HepG2 (cell line): Measurements from ENCODE around the gene CADM2. TPM values are rescaled to one million over a fixed set of nuclear protein-coding genes. Genes with fewer than 3 reads are reported as not detected.

ENCODE experiments used
- ATAC-seq: fragments of 200-7000 bp; cut with Tn5 transposase; 3 replicates; pipeline ENCODE4 v1.9.1; 2020; ENCODE audit warnings: mild to moderate bottlenecking, moderate library complexity
- BruUV-seq: library from RNA; stranded (reverse); fragments of 400-500 nt; replicated peaks from 2 replicates; lab custom pipeline; 2021; lab: Mats Ljungman, UMichigan
- CTCF ChIA-PET: fragments of 300-600 bp; formaldehyde crosslinking; extraction: SDS; loops from one replicate; lab custom pipeline; 2021; ENCODE audit warnings: low total read pairs, inconsistent platforms, low intra/inter-chr PET ratio; lab: Yijun Ruan, JAX
- POLR2A ChIA-PET: fragments of 350-600 bp; sonication (Branson Sonifier 250); formaldehyde crosslinking; loops from one replicate; lab custom pipeline; 2020; ENCODE audit warnings: antibody characterized with exemption, inconsistent platforms; lab: Yijun Ruan, JAX
- DNase-seq: peaks from one replicate; pipeline ENCODE4 v3.0.0-alpha.2; 2015; ENCODE audit warnings: low spot score
- FAIRE-seq: peaks from 3 replicates; lab custom pipeline; 2011; peaks lifted over from hg19 to GRCh38; lab: Jason Lieb, UNC
- H2AFZ ChIP-seq: one replicate; pipeline ENCODE4 v1.6.1; 2011; ENCODE audit warnings: low read length, inconsistent platforms
- H3K27ac ChIP-seq: fragments of 300-600 bp; 3 replicates; pipeline ENCODE4 v1.8.0; 2011; ENCODE audit warnings: mixed run types, mild to moderate bottlenecking, mixed read lengths, low read length, inconsistent platforms; ENCODE audit not compliant: insufficient read depth; ENCODE audit errors: extremely low read length
- H3K27me3 ChIP-seq, 2 experiments: fragments of 200-600 bp in 1 of 2; 2 replicates in 1 of 2; 3 replicates in 1 of 2; pipeline versions ENCODE4 v1.6.0 to v1.8.0; 2011; ENCODE audit warnings: low read length in 2 of 2, mild to moderate bottlenecking in 2 of 2, moderate library complexity in 2 of 2, inconsistent platforms in 1 of 2; ENCODE audit not compliant: insufficient read depth in 2 of 2, control insufficient read depth in 1 of 2
- H3K36me3 ChIP-seq, 2 experiments: fragments of 200-600 bp in 1 of 2; replicated peaks in 1 of 2; 2 replicates in 1 of 2; 3 replicates in 1 of 2; pipeline versions ENCODE4 v1.5.1 to v1.8.0; 2011; ENCODE audit warnings: low read length in 2 of 2, inconsistent platforms in 1 of 2; ENCODE audit not compliant: insufficient read depth in 2 of 2, control insufficient read depth in 1 of 2
- H3K4me1 ChIP-seq: 2 replicates; pipeline ENCODE4 v1.5.1; 2012; ENCODE audit warnings: low read length, inconsistent platforms; ENCODE audit not compliant: insufficient read depth
- H3K4me2 ChIP-seq: 2 replicates; pipeline ENCODE4 v1.6.0; 2011; ENCODE audit warnings: low read depth, low read length, inconsistent platforms
- H3K4me3 ChIP-seq, 3 experiments: fragments of 200-600 bp in 1 of 3; sonication (generic), shearing (Covaris generic) in 1 of 3; replicated peaks in 1 of 3; 2 replicates each; pipeline ENCODE4 v1.5.1; 2011 to 2016; ENCODE audit warnings: low read length in 3 of 3, inconsistent platforms in 2 of 3, low read depth in 2 of 3, mild to moderate bottlenecking in 2 of 3, control low read depth in 1 of 3, mixed read lengths in 1 of 3; ENCODE audit not compliant: insufficient read depth in 1 of 3
- H3K79me2 ChIP-seq: one replicate; pipeline ENCODE4 v1.6.1; 2011; ENCODE audit warnings: low read length, inconsistent platforms; ENCODE audit not compliant: insufficient read depth
- H3K9ac ChIP-seq: 2 replicates; pipeline ENCODE4 v1.6.0; 2011; ENCODE audit warnings: mild to moderate bottlenecking, low read depth, low read length, inconsistent platforms; ENCODE audit not compliant: insufficient read depth
- H3K9me3 ChIP-seq: 2 replicates; pipeline ENCODE4 v1.5.1; 2012; ENCODE audit warnings: mild to moderate bottlenecking, low read length
- H4K20me1 ChIP-seq: 2 replicates; pipeline ENCODE4 v1.6.0; 2011; ENCODE audit warnings: inconsistent platforms, mild to moderate bottlenecking, low read length, moderate library complexity; ENCODE audit not compliant: insufficient read depth
- PHF8 ChIP-seq: sonication (generic); formaldehyde crosslinking; IDR thresholded peaks from 2 replicates; pipeline ENCODE4 v1.5.0; 2020; ENCODE audit warnings: missing genetic modification reagents
- SMC3 ChIP-seq: IDR thresholded peaks from 2 replicates; pipeline ENCODE4 v1.6.1; 2011; ENCODE audit warnings: low read length, improper control_type of control experiment
- SNAI1 ChIP-seq: sonication (generic); formaldehyde crosslinking; IDR thresholded peaks from 2 replicates; pipeline ENCODE4 v1.5.0; 2020; ENCODE audit warnings: mild to moderate bottlenecking, missing genetic modification reagents, borderline replicate concordance
- STAG1 ChIP-seq: sonication (generic); formaldehyde crosslinking; IDR thresholded peaks from 2 replicates; pipeline ENCODE4 v1.4.0; 2020; ENCODE audit warnings: missing genetic modification reagents
- USF2 ChIP-seq, 2 experiments: sonication (generic) in 1 of 2; formaldehyde crosslinking in 1 of 2; IDR thresholded peaks; 2 replicates each; pipeline versions ENCODE4 v1.5.1 to v1.6.1; 2011 to 2020; ENCODE audit warnings: borderline replicate concordance in 1 of 2, low read depth in 1 of 2, low read length in 1 of 2, mild to moderate bottlenecking in 1 of 2, missing genetic modification reagents in 1 of 2, moderate library complexity in 1 of 2
- ZFP37 ChIP-seq: sonication (generic); formaldehyde crosslinking; IDR thresholded peaks from 2 replicates; pipeline ENCODE4 v1.4.0; 2020; ENCODE audit warnings: missing genetic modification reagents, borderline replicate concordance
- ZNF512 ChIP-seq: sonication (generic); formaldehyde crosslinking; IDR thresholded peaks from 2 replicates; pipeline ENCODE4 v1.4.0; 2020; ENCODE audit warnings: mild to moderate bottlenecking, missing genetic modification reagents
- ZNF556 ChIP-seq: sonication (generic); formaldehyde crosslinking; IDR thresholded peaks from 2 replicates; pipeline ENCODE4 v1.4.0; 2020; ENCODE audit warnings: mild to moderate bottlenecking, missing genetic modification reagents, borderline replicate concordance
- ZNF850 ChIP-seq: sonication (generic); formaldehyde crosslinking; conservative IDR thresholded peaks from 2 replicates; pipeline ENCODE4 v1.9.0; 2021; ENCODE audit warnings: mild to moderate bottlenecking, missing genetic modification reagents
- WGBS: methylation state at CpG from one replicate; pipeline ENCODE4 v1.1.6; 2017; ENCODE audit warnings: low lambda C conversion rate; 5-methylcytosine and 5-hydroxymethylcytosine counted together
- in situ Hi-C: cut with HindIII; loops from 2 replicates; pipeline ENCODE4 v1.10.0; 2017; ENCODE audit warnings: low pct_unique_long_range_greater_than_20kb; ENCODE audit not compliant: extremely low pct_ligation_motif_present
- intact Hi-C: fragments of 100-400 bp; cut with micrococcal nuclease; formaldehyde crosslinking; loops from one replicate; pipeline ENCODE4 v1.10.0; 2022; ENCODE audit not compliant: unreplicated experiment
- polyA plus RNA-seq, 8 experiments: library from polyadenylated mRNA; depleted of rRNA in 3 of 8; stranded (reverse) in 7 of 8; unstranded in 1 of 8; fragments of >200 nt; fragmentation: Illumina TruSeq in 4 of 8; extraction: Trizol in 4 of 8; gene quantifications; 2 replicates each; pipeline versions ENCODE4 v1.2.1 to v1.2.3, GENCODE V29; 2011 to 2016; ENCODE audit warnings: low read depth in 4 of 8, missing spikeins in 1 of 8, mixed read lengths in 1 of 8; ENCODE audit not compliant: insufficient read depth in 1 of 8
- total RNA-seq, 5 experiments: library from RNA; depleted of rRNA; stranded (reverse); fragments of >200 nt; fragmentation: Illumina TruSeq; extraction: Trizol; gene quantifications; 2 replicates each; pipeline ENCODE4 v1.2.3, GENCODE V29; 2016; ENCODE audit warnings: low read depth in 1 of 5
- TF ChIP-seq, protein P1 (sequence below): sonication (generic); formaldehyde crosslinking; IDR thresholded peaks from 2 replicates; pipeline ENCODE4 v1.5.0; 2020; ENCODE audit warnings: mild to moderate bottlenecking, missing genetic modification reagents, moderate library complexity

CADM2 gene
- total and polyA plus RNA-seq, 2 of the 13 experiments (the other 11 are each of a cell fraction or from before 2014, with no cell fraction given): not detected

- TF ChIP-seq ZNF512 (CRISPR knock-in tag) (no peak), USF2 (IDR thresholded peaks at IDR 0.05; ENCODE audit: low read depth, low read length) (no peak), USF2 (CRISPR knock-in tag; IDR thresholded peaks at IDR 0.05; ENCODE audit: borderline replicate concordance) (no peak), SMC3 (no peak), ZNF850 (CRISPR knock-in tag) (no peak), ZNF556 (CRISPR knock-in tag) (no peak)
Measured at GRCh38 chr3:85560088-85560785, 601.4 kb downstream of the CADM2 start (continued).

DNA sequence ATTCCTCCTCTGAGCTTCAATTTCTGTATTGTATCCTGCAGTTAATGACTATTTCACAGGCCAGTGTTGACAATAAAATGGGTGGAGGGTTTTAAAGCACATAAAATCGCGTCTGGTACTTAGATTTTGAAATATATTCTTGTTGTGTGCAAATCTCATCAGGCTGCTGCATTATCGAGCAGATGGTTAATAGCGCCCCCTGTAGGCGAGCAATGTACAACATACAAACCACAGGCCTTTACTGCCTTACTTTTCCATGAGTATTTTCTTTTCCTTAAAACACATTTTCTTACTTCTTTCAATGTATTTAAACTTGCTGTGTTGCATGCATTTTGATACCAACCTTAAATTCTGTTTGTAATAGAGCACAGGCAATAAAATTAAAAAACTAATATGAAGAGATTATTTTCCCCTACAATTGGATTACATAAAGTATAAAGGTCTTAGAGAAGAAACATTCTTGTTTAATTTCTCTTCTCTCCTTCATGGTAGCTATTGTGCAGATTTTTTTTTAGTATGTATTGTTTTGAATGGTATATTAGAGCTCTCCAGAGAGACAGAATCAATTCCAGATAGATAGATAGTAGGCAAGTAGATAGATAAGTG is 608.4 kb downstream of the CADM2 start:
- no peak overlapping the region for H3K4me3 ChIP-seq
- TF ChIP-seq STAG1 (CRISPR knock-in tag): peak; percentile 54
- no peak for TF ChIP-seq ZFP37 (CRISPR knock-in tag)
- TF ChIP-seq SNAI1: no peak
- TF ChIP-seq SMC3: 0 out of 2 replicates have a peak, but pooled peaks have one; percentile 5
- TF ChIP-seq, protein P1, sequence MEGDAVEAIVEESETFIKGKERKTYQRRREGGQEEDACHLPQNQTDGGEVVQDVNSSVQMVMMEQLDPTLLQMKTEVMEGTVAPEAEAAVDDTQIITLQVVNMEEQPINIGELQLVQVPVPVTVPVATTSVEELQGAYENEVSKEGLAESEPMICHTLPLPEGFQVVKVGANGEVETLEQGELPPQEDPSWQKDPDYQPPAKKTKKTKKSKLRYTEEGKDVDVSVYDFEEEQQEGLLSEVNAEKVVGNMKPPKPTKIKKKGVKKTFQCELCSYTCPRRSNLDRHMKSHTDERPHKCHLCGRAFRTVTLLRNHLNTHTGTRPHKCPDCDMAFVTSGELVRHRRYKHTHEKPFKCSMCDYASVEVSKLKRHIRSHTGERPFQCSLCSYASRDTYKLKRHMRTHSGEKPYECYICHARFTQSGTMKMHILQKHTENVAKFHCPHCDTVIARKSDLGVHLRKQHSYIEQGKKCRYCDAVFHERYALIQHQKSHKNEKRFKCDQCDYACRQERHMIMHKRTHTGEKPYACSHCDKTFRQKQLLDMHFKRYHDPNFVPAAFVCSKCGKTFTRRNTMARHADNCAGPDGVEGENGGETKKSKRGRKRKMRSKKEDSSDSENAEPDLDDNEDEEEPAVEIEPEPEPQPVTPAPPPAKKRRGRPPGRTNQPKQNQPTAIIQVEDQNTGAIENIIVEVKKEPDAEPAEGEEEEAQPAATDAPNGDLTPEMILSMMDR: peak; percentile 68
- TF ChIP-seq PHF8 (CRISPR knock-in tag): no peak
- BruUV-seq: no TSS peak
- WGBS: 0% methylated on average over 5 of the region's 5 CpGs
- no peaks in the 10 kb centered on the region for H3K9me3 ChIP-seq
- no peaks in the 10 kb centered on the region for H3K4me1 ChIP-seq
- no peak overlapping the region for H3K4me2 ChIP-seq
- no peak overlapping the region for H2AFZ ChIP-seq
- H3K27ac ChIP-seq: no peak overlapping the region
- no peaks in the 10 kb centered on the region for H3K36me3 ChIP-seq
- ATAC-seq (peak; percentile 84), FAIRE-seq (peak; percentile 48), DNase-seq (peak; percentile 38)
- no peaks in the 10 kb centered on the region for H3K27me3 ChIP-seq
- intact Hi-C loops (loop anchor here (2.0 kb wide), 2 partner anchors 206 to 262 kb away; no protein-coding TSS in a partner anchor), in situ Hi-C loops (no loop called here)
- no peaks in the 10 kb centered on the region for H3K79me2 ChIP-seq
- CTCF ChIA-PET: no interaction called here
- POLR2A ChIA-PET: no interaction called here
- H3K9ac ChIP-seq: no peak overlapping the region
- H4K20me1 ChIP-seq: no peaks in the 10 kb centered on the region
